Mucosa of stomach (tissue), 1 donor: ENCODE measurements around the gene RERE.

Source experiments
- H3K27me3 ChIP-seq: one replicate; pipeline ENCODE4 v1.7.0; 2013; ENCODE audit warnings: mild to moderate bottlenecking, low read length; ENCODE audit not compliant: control insufficient read depth, insufficient read depth
- H3K36me3 ChIP-seq: one replicate; pipeline ENCODE4 v1.7.0; 2013; ENCODE audit warnings: low read length; ENCODE audit not compliant: control insufficient read depth, insufficient read depth
- H3K4me1 ChIP-seq: one replicate; pipeline ENCODE4 v1.7.0; 2013; ENCODE audit warnings: mild to moderate bottlenecking, low read length; ENCODE audit not compliant: control insufficient read depth, insufficient read depth
- H3K4me3 ChIP-seq: one replicate; pipeline ENCODE4 v1.7.0; 2013; ENCODE audit warnings: low read length
- H3K9ac ChIP-seq: one replicate; pipeline ENCODE4 v1.7.0; 2013; ENCODE audit warnings: mild to moderate bottlenecking, low read length, moderate library complexity
- H3K9me3 ChIP-seq: one replicate; pipeline ENCODE4 v1.7.0; 2013; ENCODE audit warnings: mild to moderate bottlenecking, low read length, moderate library complexity; ENCODE audit not compliant: control insufficient read depth
- donor health status: Pancreatic carcinoma.

Gene RERE

DNA sequence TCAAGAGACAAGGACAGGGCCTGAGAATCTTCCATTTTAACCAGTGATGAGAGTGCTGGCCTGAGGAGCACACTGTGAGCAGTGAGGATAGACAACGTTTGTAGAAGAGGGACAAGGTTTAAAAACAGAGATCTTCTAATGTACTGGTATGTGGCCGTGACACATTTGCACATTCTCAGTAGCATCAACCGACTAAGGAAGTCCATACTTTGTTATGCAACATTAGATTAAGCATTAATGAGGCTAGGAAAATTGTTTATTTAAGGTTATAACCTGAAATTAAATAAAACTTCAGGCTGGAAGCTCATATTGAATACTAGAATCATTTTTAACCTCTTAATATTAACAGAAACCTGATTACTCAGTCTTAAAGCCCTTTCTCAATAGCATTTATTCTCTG lies 400.6 kb downstream of the RERE start:
- H3K9ac ChIP-seq, result no peak overlapping the region
- no peaks in the 10 kb centered on the region for H3K9me3 ChIP-seq
- H3K36me3 ChIP-seq, result peaks cover 7% of the 10 kb centered on the region
- no peaks in the 10 kb centered on the region for H3K27me3 ChIP-seq
- peaks cover 57% of the 10 kb centered on the region for H3K4me1 ChIP-seq
- no peak overlapping the region for H3K4me3 ChIP-seq

DNA sequence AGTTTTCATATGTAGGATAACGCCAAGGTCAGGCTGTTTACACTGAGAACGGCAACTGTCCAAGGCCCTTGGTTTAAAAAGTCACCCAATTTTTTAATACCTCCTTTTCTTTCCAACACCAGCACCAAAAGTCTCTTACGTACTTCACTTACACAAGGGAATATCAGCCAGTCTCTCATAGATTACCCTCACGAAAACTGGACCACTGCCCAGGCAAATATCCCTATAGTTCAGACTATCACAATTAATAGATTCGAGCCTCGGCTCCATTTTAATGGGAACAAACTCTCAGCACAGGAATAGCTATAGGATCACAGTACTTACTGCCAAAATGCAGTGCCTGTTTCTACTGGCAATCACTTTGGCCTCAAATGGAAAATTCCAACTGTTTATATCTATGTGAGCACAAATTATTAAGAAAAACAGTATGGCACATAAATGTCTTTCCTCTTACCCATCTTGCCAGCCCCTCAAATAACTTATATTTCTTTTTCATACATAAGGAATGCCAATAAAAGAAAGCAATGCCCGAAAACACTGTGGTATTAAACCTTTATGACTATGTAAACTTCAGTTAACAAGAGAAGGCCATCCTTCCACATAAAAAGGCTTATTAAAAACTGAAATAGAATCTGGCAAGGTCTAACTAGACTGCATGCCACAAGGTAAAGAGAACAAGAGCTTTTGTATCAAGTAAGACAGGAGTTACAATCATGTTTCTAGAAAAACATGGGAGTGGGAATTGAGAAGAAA lies 401.7 kb downstream of the RERE start:
- Histone ChIP-seq H3K9ac (no peak overlapping the region), H3K4me1 (peaks cover 49% of the 10 kb centered on the region), H3K27me3 (no peaks in the 10 kb centered on the region), H3K9me3 (no peaks in the 10 kb centered on the region), H3K36me3 (peaks cover 7% of the 10 kb centered on the region), H3K4me3 (no peak overlapping the region)

- no peak overlapping the region for H3K9ac ChIP-seq
These were observed 405.1 kb downstream of the RERE start for GRCh38 chr1:8412183-8412831.

DNA sequence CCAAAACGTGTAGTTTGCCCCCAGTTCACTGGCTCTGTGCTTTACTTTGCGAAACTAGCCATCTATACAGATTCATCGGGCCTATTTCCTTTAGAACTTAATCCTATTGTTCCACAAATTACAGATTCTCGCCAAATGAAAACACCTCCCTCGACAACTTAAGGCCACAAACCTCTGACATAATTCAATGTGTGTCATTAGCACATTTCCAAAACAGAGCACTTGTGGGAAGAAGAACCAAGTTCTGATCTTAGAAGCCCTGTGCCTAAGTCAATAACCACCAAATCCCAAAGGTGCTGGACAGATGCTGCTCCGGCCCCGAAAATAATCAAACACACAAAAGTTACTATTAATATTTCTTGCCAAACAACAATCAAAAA lies 405.6 kb downstream of the RERE start:
- Histone ChIP-seq H3K4me3 (no peak overlapping the region), H3K9ac (no peak overlapping the region), H3K9me3 (no peaks in the 10 kb centered on the region), H3K4me1 (peaks cover 51% of the 10 kb centered on the region), H3K36me3 (no peaks in the 10 kb centered on the region), H3K27me3 (no peaks in the 10 kb centered on the region)

More at GRCh38 chr1:8412183-8412831, 405.1 kb downstream of the RERE start:
- H3K4me1 ChIP-seq, result peaks cover 49% of the 10 kb centered on the region
- H3K9me3 ChIP-seq, result no peaks in the 10 kb centered on the region
- no peaks in the 10 kb centered on the region for H3K36me3 ChIP-seq
- no peak overlapping the region for H3K4me3 ChIP-seq
- no peaks in the 10 kb centered on the region for H3K27me3 ChIP-seq

DNA sequence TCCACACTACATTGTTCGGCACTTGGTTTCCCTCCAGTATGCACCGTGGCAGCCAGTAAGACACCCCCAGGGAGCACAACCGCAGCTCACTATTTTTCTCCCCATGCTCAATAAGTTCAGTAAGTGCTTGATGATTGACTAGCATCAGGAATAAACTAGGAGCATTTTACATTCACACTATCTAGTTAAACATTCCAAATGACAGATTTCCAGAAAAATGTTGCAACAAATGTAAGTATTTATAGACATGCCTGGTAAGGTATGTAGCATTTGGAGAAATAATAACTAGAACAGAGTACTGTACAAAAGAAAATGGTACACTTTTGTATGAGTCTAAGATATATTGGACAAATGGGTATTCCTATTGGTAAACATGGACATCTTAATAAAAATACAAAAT lies 406.6 kb downstream of the RERE start:
- H3K36me3 ChIP-seq, result no peaks in the 10 kb centered on the region
- no peak overlapping the region for H3K9ac ChIP-seq
- no peak overlapping the region for H3K4me3 ChIP-seq
- H3K27me3 ChIP-seq, result no peaks in the 10 kb centered on the region
- H3K9me3 ChIP-seq, result no peaks in the 10 kb centered on the region
- H3K4me1 ChIP-seq, result peaks cover 51% of the 10 kb centered on the region

GRCh38 chr1:8409606-8410005 lies 407.8 kb downstream of the RERE start:
- Histone ChIP-seq H3K36me3 (no peaks in the 10 kb centered on the region), H3K27me3 (no peaks in the 10 kb centered on the region), H3K9me3 (no peaks in the 10 kb centered on the region), H3K9ac (peak overlapping the region; percentile 32), H3K4me3 (no peak overlapping the region), H3K4me1 (peaks cover 56% of the 10 kb centered on the region)

DNA sequence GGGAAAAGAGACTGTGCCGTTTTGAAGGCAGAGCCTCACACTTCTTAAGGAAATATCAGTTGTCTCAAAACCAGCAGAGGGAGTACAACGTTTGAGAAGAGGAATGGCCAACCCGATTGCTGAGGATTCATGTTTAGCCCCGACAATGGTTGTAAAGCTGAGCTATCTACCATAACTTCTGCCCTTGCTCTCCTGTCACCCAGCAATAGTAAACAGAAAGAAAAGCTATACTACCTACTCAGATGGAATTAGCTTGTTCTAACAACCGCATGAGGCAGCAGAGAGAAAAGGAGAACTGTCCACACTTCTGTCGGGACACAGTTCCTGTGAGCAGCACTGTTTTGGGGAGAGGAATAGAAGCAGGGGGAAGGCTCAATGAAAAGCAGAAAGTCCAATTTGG lies 408.3 kb downstream of the RERE start:
- no peaks in the 10 kb centered on the region for H3K36me3 ChIP-seq
- peak overlapping the region; percentile 32 for H3K9ac ChIP-seq
- H3K4me1 ChIP-seq, result peaks cover 60% of the 10 kb centered on the region

DNA sequence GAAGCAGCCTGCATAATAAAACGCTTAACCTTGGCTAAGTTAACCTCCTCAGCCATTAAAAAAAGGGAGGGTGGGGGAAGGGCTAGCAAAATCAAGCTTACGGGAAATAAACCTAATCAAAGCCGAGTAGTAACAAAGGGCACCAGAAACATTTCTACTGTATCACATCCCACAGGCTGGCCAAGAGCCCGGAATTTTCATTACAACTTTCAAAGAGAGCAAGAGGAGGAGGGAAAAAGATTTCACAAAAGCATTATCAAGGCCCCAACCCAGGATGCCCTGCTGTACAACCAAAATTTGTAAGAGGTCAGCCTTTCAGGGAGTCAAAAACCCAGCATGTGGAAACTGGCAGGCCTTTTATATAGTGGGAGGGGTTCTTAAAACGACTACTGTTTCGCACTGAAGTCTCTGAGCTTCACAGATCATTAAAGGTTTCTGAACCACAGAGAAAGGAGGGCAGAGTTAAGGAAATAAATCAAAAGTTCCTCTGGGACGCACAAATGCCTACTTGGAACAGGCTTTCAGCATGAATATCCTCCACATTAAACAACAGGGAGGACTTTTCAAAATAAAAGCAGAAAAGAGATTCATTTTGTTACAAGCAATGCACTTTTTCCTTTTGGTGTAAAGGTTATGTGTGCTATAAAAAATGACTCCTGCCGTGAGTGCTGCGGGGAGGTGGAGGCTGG lies 409.1 kb downstream of the RERE start:
- peaks cover 60% of the 10 kb centered on the region for H3K4me1 ChIP-seq
- H3K9me3 ChIP-seq, result no peaks in the 10 kb centered on the region
- H3K27me3 ChIP-seq, result no peaks in the 10 kb centered on the region
- no peaks in the 10 kb centered on the region for H3K36me3 ChIP-seq
- H3K4me3 ChIP-seq, result no peak overlapping the region
- peak overlapping the region; percentile 31 for H3K9ac ChIP-seq

More for the DNA sequence above, 408.3 kb downstream of the RERE start:
- H3K4me3 ChIP-seq, result no peak overlapping the region
- no peaks in the 10 kb centered on the region for H3K27me3 ChIP-seq
- no peaks in the 10 kb centered on the region for H3K9me3 ChIP-seq

GRCh38 chr1:8407652-8408051 lies 409.8 kb downstream of the RERE start:
- H3K4me3 ChIP-seq, result no peak overlapping the region
- H3K27me3 ChIP-seq, result no peaks in the 10 kb centered on the region
- H3K36me3 ChIP-seq, result no peaks in the 10 kb centered on the region
- H3K4me1 ChIP-seq, result peaks cover 56% of the 10 kb centered on the region
- H3K9me3 ChIP-seq, result no peaks in the 10 kb centered on the region
- peak overlapping the region; percentile 31 for H3K9ac ChIP-seq

DNA sequence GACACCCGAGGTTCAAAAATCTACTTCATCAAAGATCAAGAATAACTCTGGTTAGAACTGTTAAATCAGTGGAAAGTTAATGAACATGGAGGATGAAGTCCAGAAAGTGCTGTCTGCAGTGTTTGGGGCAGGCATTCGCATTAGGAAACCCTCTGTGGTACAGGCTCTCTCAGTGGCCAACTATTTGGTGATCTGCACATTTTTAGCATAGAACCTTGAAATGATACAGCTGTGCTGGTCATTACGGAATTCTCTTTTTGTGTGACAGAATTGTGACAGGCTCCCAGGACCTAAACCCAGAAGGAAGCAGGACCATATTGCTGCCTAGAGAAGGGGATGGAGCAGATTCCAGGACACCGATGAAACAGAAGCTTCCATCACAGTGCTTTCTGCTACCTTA lies 410.5 kb downstream of the RERE start:
- H3K9me3 ChIP-seq, result no peaks in the 10 kb centered on the region
- H3K4me3 ChIP-seq, result no peak overlapping the region
- no peak overlapping the region for H3K9ac ChIP-seq
- peaks cover 49% of the 10 kb centered on the region for H3K4me1 ChIP-seq
- H3K36me3 ChIP-seq, result no peaks in the 10 kb centered on the region
- H3K27me3 ChIP-seq, result no peaks in the 10 kb centered on the region

DNA sequence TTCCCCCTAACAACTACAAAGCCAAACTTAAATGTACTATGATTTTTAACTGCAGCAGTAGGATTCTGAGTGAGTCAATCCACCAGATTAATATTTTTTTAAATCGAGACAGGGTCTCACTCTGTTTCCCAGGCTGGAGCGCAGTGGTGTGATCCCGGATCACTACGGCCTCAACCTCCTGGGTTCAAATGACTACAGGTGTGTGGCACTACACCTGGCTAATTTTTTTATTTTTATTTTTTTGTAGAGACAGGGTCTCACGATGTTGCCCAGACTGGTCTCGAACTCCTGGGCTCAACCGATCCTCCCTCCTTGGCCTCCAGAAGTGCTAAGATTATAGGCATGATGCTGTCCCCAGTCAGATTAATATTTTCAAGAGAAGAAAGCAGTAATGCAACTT lies 411.4 kb downstream of the RERE start:
- Histone ChIP-seq H3K4me1 (peaks cover 45% of the 10 kb centered on the region), H3K27me3 (no peaks in the 10 kb centered on the region), H3K9me3 (no peaks in the 10 kb centered on the region), H3K4me3 (no peak overlapping the region), H3K36me3 (no peaks in the 10 kb centered on the region), H3K9ac (no peak overlapping the region)
